Gastroesophageal sphincter (tissue), 4 donors: Measurements from ENCODE around the gene COL4A3. TPM values are rescaled to one million over a fixed set of nuclear protein-coding genes. Genes with fewer than 3 reads are reported as not detected.

Experiments used
- ATAC-seq: fragments of 150-250 bp; one replicate; pipeline ENCODE4 v1.9.1; 2016; ENCODE audit warnings: mild to moderate bottlenecking, moderate library complexity
- H3K27ac ChIP-seq, 4 donors: fragments of 200-600 bp; sonication (generic) in 3 of 4; 1 replicate in 3 of 4; 2 replicates in 1 of 4; pipeline ENCODE4 v1.5.1; 2016 to 2019
- H3K27me3 ChIP-seq: fragments of 200-600 bp; sonication (generic); one replicate; pipeline ENCODE4 v1.5.1; 2019
- H3K36me3 ChIP-seq, 2 donors: fragments of 200-600 bp; sonication (generic); one replicate each; pipeline ENCODE4 v1.5.1; 2019; ENCODE audit warnings: control low read depth in 1 of 2
- H3K4me1 ChIP-seq, 3 donors: fragments of 200-600 bp; sonication (generic); 1 replicate in 2 of 3; 2 replicates in 1 of 3; pipeline ENCODE4 v1.5.1; 2016 to 2019; ENCODE audit warnings: control low read depth in 2 of 3
- H3K4me3 ChIP-seq, 2 donors: fragments of 200-600 bp; sonication (generic); one replicate each; pipeline ENCODE4 v1.5.1; 2019; ENCODE audit warnings: mild to moderate bottlenecking in 1 of 2, moderate library complexity in 1 of 2
- H3K9me3 ChIP-seq, 3 donors: fragments of 200-600 bp; sonication (generic); one replicate each; pipeline ENCODE4 v1.5.1; 2017 to 2019; ENCODE audit warnings: control low read depth in 2 of 3
- CTCF ChIP-seq, 4 experiments: fragments of 200-600 bp in 2 of 4; fragments of 450-650 bp in 2 of 4; sonication (generic) in 1 of 4; IDR thresholded peaks; one replicate each; pipeline ENCODE4 v1.5.1; 2017 to 2019; ENCODE audit warnings: antibody characterized with exemption in 4 of 4, mild to moderate bottlenecking in 2 of 4, moderate library complexity in 2 of 4
- EP300 ChIP-seq: sonication (generic); formaldehyde crosslinking; IDR thresholded peaks from one replicate; pipeline ENCODE4 v1.6.1; 2017; ENCODE audit warnings: antibody characterized with exemption, mild to moderate bottlenecking
- POLR2A ChIP-seq, 2 donors: fragments of 450-650 bp; IDR thresholded peaks; one replicate each; pipeline ENCODE4 v1.6.1; 2017; ENCODE audit warnings: antibody characterized with exemption in 2 of 2, mild to moderate bottlenecking in 2 of 2, moderate library complexity in 1 of 2
- POLR2AphosphoS5 ChIP-seq: sonication (generic); formaldehyde crosslinking; IDR thresholded peaks from one replicate; pipeline ENCODE4 v1.6.1; 2017; ENCODE audit warnings: antibody characterized with exemption
- WGBS, 2 donors: methylation state at CpG; one replicate each; pipeline ENCODE4 v1.1.5; 2018; ENCODE audit warnings: low coverage in 1 of 2; 5-methylcytosine and 5-hydroxymethylcytosine counted together
- total RNA-seq, 4 donors: library from RNA; depleted of rRNA; stranded (reverse); fragments of >200 nt; gene quantifications; one replicate each; pipeline ENCODE4 v1.1.0, GENCODE V29; 2016

The COL4A3 gene
- total RNA-seq, 4 donors from 2014 or later: 2.7 to 8.9 (median 6.1) TPM

GRCh38 chr2:227267410-227268115 is 103.1 kb downstream of the COL4A3 start:
- Histone ChIP-seq H3K27ac (no peak overlapping the region), H3K4me1 (no peaks in the 10 kb centered on the region), H3K9me3 (no peaks in the 10 kb centered on the region), H3K27me3 (no peaks in the 10 kb centered on the region), H3K36me3 (no peaks in the 10 kb centered on the region), H3K4me3 (no peak overlapping the region)
- 69 to 77% methylated on average over 9 to 10 of the region's 10 CpGs for WGBS, 2 donors
- ATAC-seq: no peak
- no peak for TF ChIP-seq POLR2AphosphoS5
- no peak for TF ChIP-seq EP300
- TF ChIP-seq POLR2A (IDR thresholded peaks at IDR 0.05): no peak
- TF ChIP-seq CTCF (IDR thresholded peaks at IDR 0.05): no peak

- no peaks in the 10 kb centered on the region for H3K27me3 ChIP-seq
- peaks cover 0 to 11% (median 0%) of the 10 kb centered on the region in 3 donors for H3K9me3 ChIP-seq
- H3K4me1 ChIP-seq: no peaks in the 10 kb centered on the region
- no peak for ATAC-seq
- H3K4me3 ChIP-seq: no peak overlapping the region
- TF ChIP-seq CTCF (IDR thresholded peaks at IDR 0.05): no peak
- no peak for TF ChIP-seq POLR2A (IDR thresholded peaks at IDR 0.05)
- TF ChIP-seq POLR2AphosphoS5: no peak
- no peak for TF ChIP-seq EP300
- H3K36me3 ChIP-seq: no peaks in the 10 kb centered on the region
- H3K27ac ChIP-seq: no peak overlapping the region
Observed at GRCh38 chr2:227280895-227281294, 116.5 kb downstream of the COL4A3 start.

GRCh38 chr2:227285741-227286236 is 121.4 kb downstream of the COL4A3 start:
- Histone ChIP-seq H3K4me3 (no peak overlapping the region), H3K27me3 (no peaks in the 10 kb centered on the region), H3K9me3 (peaks cover 0 to 11% (median 0%) of the 10 kb centered on the region in 3 donors), H3K4me1 (no peaks in the 10 kb centered on the region), H3K27ac (no peak overlapping the region), H3K36me3 (no peaks in the 10 kb centered on the region)
- TF ChIP-seq POLR2A (IDR thresholded peaks at IDR 0.05) (no peak), EP300 (no peak), CTCF (IDR thresholded peaks at IDR 0.05) (no peak), POLR2AphosphoS5 (no peak)
- WGBS, 2 donors: 77% methylated on average over 5 to 6 of the region's 6 CpGs
- ATAC-seq: no peak

GRCh38 chr2:227287771-227288170 is 123.3 kb downstream of the COL4A3 start:
- no peak for TF ChIP-seq POLR2A (IDR thresholded peaks at IDR 0.05)
- no peak for TF ChIP-seq POLR2AphosphoS5
- no peaks in the 10 kb centered on the region for H3K4me1 ChIP-seq
- no peak overlapping the region for H3K27ac ChIP-seq
- no peaks in the 10 kb centered on the region for H3K27me3 ChIP-seq
- H3K4me3 ChIP-seq: no peak overlapping the region
- peaks cover 0 to 6% (median 0%) of the 10 kb centered on the region in 3 donors for H3K9me3 ChIP-seq
- no peaks in the 10 kb centered on the region for H3K36me3 ChIP-seq
- WGBS, 2 donors: 75 to 88% methylated on average over 1 to 5 of the region's 5 CpGs
- ATAC-seq: no peak

- TF ChIP-seq POLR2A (IDR thresholded peaks at IDR 0.05) (no peak), CTCF (IDR thresholded peaks at IDR 0.05) (no peak), POLR2AphosphoS5 (no peak), EP300 (no peak)
- no peak for ATAC-seq
- Histone ChIP-seq H3K36me3 (no peaks in the 10 kb centered on the region), H3K9me3 (no peaks in the 10 kb centered on the region), H3K4me1 (no peaks in the 10 kb centered on the region), H3K27me3 (no peaks in the 10 kb centered on the region), H3K4me3 (no peak overlapping the region), H3K27ac (no peak overlapping the region)
- WGBS, 2 donors: 62 to 72% methylated on average over 3 of the region's 3 CpGs
Observed at GRCh38 chr2:227292314-227292713, 127.9 kb downstream of the COL4A3 start.
